DOHH2 (cell line): ENCODE data around the gene MAP3K20.

Source experiments
- H3F3A ChIP-seq: fragments of 200-600 bp; sonication (generic), shearing (Covaris generic); 2 replicates; pipeline ENCODE4 v1.6.0; 2016; ENCODE audit warnings: antibody characterized with exemption, mild to moderate bottlenecking; ENCODE audit not compliant: control insufficient read depth, insufficient read depth
- H3K27ac ChIP-seq: fragments of 200-600 bp; sonication (generic); 2 replicates; pipeline ENCODE4 v1.5.1; 2014; ENCODE audit warnings: low read depth, mild to moderate bottlenecking, low read length, moderate library complexity
- H3K27me3 ChIP-seq: fragments of 200-600 bp; sonication (generic); 2 replicates; pipeline ENCODE4 v1.6.1; 2014; ENCODE audit warnings: mild to moderate bottlenecking, low read length, mixed read lengths; ENCODE audit not compliant: control insufficient read depth
- H3K36me3 ChIP-seq: fragments of 200-600 bp; sonication (generic); 2 replicates; pipeline ENCODE4 v1.6.1; 2014; ENCODE audit warnings: mild to moderate bottlenecking, low read length, moderate library complexity, mixed read lengths; ENCODE audit not compliant: control insufficient read depth
- H3K4me1 ChIP-seq: fragments of 200-600 bp; sonication (generic); 2 replicates; pipeline ENCODE4 v1.6.1; 2014; ENCODE audit warnings: mild to moderate bottlenecking, low read length, mixed read lengths; ENCODE audit not compliant: control insufficient read depth
- H3K4me2 ChIP-seq: fragments of 200-600 bp; sonication (generic); 2 replicates; pipeline ENCODE4 v1.6.0; 2014; ENCODE audit warnings: mild to moderate bottlenecking, low read length, moderate library complexity
- H3K4me3 ChIP-seq: fragments of 200-600 bp; sonication (generic); 2 replicates; pipeline ENCODE4 v1.5.1; 2014; ENCODE audit warnings: mild to moderate bottlenecking, low read length, mixed read lengths
- H3K79me2 ChIP-seq: fragments of 200-600 bp; sonication (generic); 2 replicates; pipeline ENCODE4 v1.6.1; 2014; ENCODE audit warnings: mild to moderate bottlenecking, low read length, mixed read lengths; ENCODE audit not compliant: control insufficient read depth
- H3K9me2 ChIP-seq: fragments of 200-600 bp; sonication (generic); replicated peaks from 2 replicates; pipeline ENCODE4 v1.6.1; 2014; ENCODE audit warnings: mild to moderate bottlenecking, low read length, mixed read lengths; ENCODE audit not compliant: control insufficient read depth
- H3K9me3 ChIP-seq: fragments of 200-600 bp; sonication (generic); 2 replicates; pipeline ENCODE4 v1.6.1; 2014; ENCODE audit warnings: antibody characterized with exemption, low read length, mixed read lengths; ENCODE audit not compliant: control insufficient read depth, insufficient read depth
- H4K20me1 ChIP-seq: fragments of 200-600 bp; sonication (generic); 2 replicates; pipeline ENCODE4 v1.6.0; 2014; ENCODE audit warnings: low read depth, mild to moderate bottlenecking, antibody characterized with exemption, low read length, moderate library complexity; ENCODE audit not compliant: control insufficient read depth, insufficient read depth
- CTCF ChIP-seq: fragments of 200-600 bp; sonication (generic); IDR thresholded peaks from one replicate; pipeline ENCODE4 v1.5.1; 2014; ENCODE audit warnings: antibody characterized with exemption, mild to moderate bottlenecking, low read depth, low read length; ENCODE audit not compliant: poor library complexity, severe bottlenecking
- EZH2phosphoT487 ChIP-seq: fragments of 200-600 bp; sonication (generic); IDR thresholded peaks from 2 replicates; pipeline ENCODE4 v1.6.1; 2017; ENCODE audit warnings: borderline replicate concordance, mild to moderate bottlenecking, antibody characterized with exemption, low read length, moderate library complexity, mixed read lengths

MAP3K20 gene

GRCh38 chr2:173107629-173108022 is 32.0 kb downstream of the MAP3K20 start:
- Histone ChIP-seq H3K27me3 (no peaks in the 10 kb centered on the region), H3F3A (peaks cover 3% of the 10 kb centered on the region), H4K20me1 (no peaks in the 10 kb centered on the region), H3K27ac (no peak overlapping the region), H3K79me2 (peaks cover 36% of the 10 kb centered on the region), H3K4me3 (no peak overlapping the region), H3K9me3 (peaks cover 7% of the 10 kb centered on the region; the same call in 1 of the 2 replicates), H3K9me2 (no peaks in the 10 kb centered on the region), H3K36me3 (peaks cover 11% of the 10 kb centered on the region), H3K4me1 (peaks cover 10% of the 10 kb centered on the region), H3K4me2 (no peak overlapping the region)
- TF ChIP-seq CTCF: no peak
- no peak for TF ChIP-seq EZH2phosphoT487

GRCh38 chr2:173109253-173110188 is 33.9 kb downstream of the MAP3K20 start:
- Histone ChIP-seq H3F3A (peaks cover 3% of the 10 kb centered on the region), H3K4me1 (peaks cover 10% of the 10 kb centered on the region), H3K9me3 (peaks cover 12% of the 10 kb centered on the region; the same call in 1 of the 2 replicates), H3K9me2 (no peaks in the 10 kb centered on the region), H3K27me3 (no peaks in the 10 kb centered on the region), H3K27ac (no peak overlapping the region), H3K4me2 (no peak overlapping the region), H3K4me3 (no peak overlapping the region), H4K20me1 (no peaks in the 10 kb centered on the region), H3K36me3 (peaks cover 7% of the 10 kb centered on the region), H3K79me2 (peaks cover 55% of the 10 kb centered on the region)
- TF ChIP-seq EZH2phosphoT487: no peak
- no peak for TF ChIP-seq CTCF

GRCh38 chr2:173117678-173118077 is 42.0 kb downstream of the MAP3K20 start:
- H3K9me2 ChIP-seq: no peaks in the 10 kb centered on the region
- no peak overlapping the region for H3K4me2 ChIP-seq
- peaks cover 22% of the 10 kb centered on the region for H3K4me1 ChIP-seq
- H4K20me1 ChIP-seq: no peaks in the 10 kb centered on the region
- H3K9me3 ChIP-seq: 0 out of 2 replicates have a peak, but pooled peaks cover 5% of the 10 kb centered on the region
- TF ChIP-seq EZH2phosphoT487 (no peak), CTCF (no peak)
- H3F3A ChIP-seq: no peaks in the 10 kb centered on the region
- no peak overlapping the region for H3K27ac ChIP-seq
- peaks cover 10% of the 10 kb centered on the region; the same call in 1 of the 2 replicates for H3K36me3 ChIP-seq
- peaks cover 83% of the 10 kb centered on the region for H3K79me2 ChIP-seq
- no peaks in the 10 kb centered on the region for H3K27me3 ChIP-seq
- H3K4me3 ChIP-seq: no peak overlapping the region
